Endothelial cell of umbilical vein (primary cell): ENCODE data around the gene MYH15. TPM values are rescaled to one million over a fixed set of nuclear protein-coding genes. Genes with fewer than 3 reads are reported as not detected.

Source experiments
- BruUV-seq: library from RNA; stranded (reverse); fragments of 400-500 nt; replicated peaks from 2 replicates; lab custom pipeline; 2021; lab: Mats Ljungman, UMichigan
- CTCF ChIA-PET: fragments of 300-600, 350-600 bp; sonication (Branson Sonifier 250); formaldehyde crosslinking; loops from one replicate; lab custom pipeline; 2021; ENCODE audit warnings: antibody characterized with exemption, inconsistent platforms; lab: Charles Lee
- POLR2A ChIA-PET: fragments of 300-600, 350-600 bp; sonication (Branson Sonifier 250); formaldehyde crosslinking; loops from one replicate; lab custom pipeline; 2021; ENCODE audit warnings: antibody characterized with exemption, inconsistent platforms; lab: Charles Lee
- DNase-seq: peaks from one replicate; pipeline ENCODE4 v3.0.0-alpha.2; 2011; ENCODE audit warnings: low read depth, low spot score
- FAIRE-seq: peaks from 2 replicates; lab custom pipeline; 2011; peaks lifted over from hg19 to GRCh38; lab: Jason Lieb, UNC
- H2AFZ ChIP-seq: 2 replicates; pipeline ENCODE4 v1.6.0; 2012; ENCODE audit warnings: low read depth, low read length, control low read depth, inconsistent platforms
- H3K27ac ChIP-seq: 2 replicates; pipeline ENCODE4 v1.5.1; 2011; ENCODE audit warnings: low read depth, mild to moderate bottlenecking, control low read depth, low read length, moderate library complexity; ENCODE audit not compliant: insufficient read depth
- H3K27me3 ChIP-seq, 2 experiments: 2 replicates each; pipeline versions ENCODE4 v1.6.0 to v1.6.1; 2011; ENCODE audit warnings: low read length in 2 of 2, mixed read lengths in 1 of 2; ENCODE audit not compliant: control insufficient read depth in 2 of 2, insufficient read depth in 2 of 2
- H3K36me3 ChIP-seq, 2 experiments: 2 replicates in 1 of 2; 3 replicates in 1 of 2; pipeline ENCODE4 v1.5.1; 2011; ENCODE audit warnings: low read length in 2 of 2, mild to moderate bottlenecking in 1 of 2, moderate library complexity in 1 of 2; ENCODE audit not compliant: control insufficient read depth in 2 of 2, insufficient read depth in 2 of 2; ENCODE audit errors: extremely low read depth in 1 of 2
- H3K4me1 ChIP-seq: 3 replicates; pipeline ENCODE4 v1.5.1; 2011; ENCODE audit warnings: mild to moderate bottlenecking, low read length; ENCODE audit not compliant: control insufficient read depth, insufficient read depth; ENCODE audit errors: extremely low read depth
- H3K4me2 ChIP-seq: 2 replicates; pipeline ENCODE4 v1.6.1; 2011; ENCODE audit warnings: low read length, control low read depth, mixed read lengths; ENCODE audit not compliant: insufficient read depth
- H3K4me3 ChIP-seq, 3 experiments: fragments of 200-600 bp in 1 of 3; sonication (generic), shearing (Covaris generic) in 1 of 3; replicated peaks in 1 of 3; 2 replicates each; pipeline ENCODE4 v1.5.1; 2011 to 2016; ENCODE audit warnings: control low read depth in 3 of 3, low read length in 3 of 3, mild to moderate bottlenecking in 2 of 3, inconsistent platforms in 1 of 3, low read depth in 1 of 3, moderate library complexity in 1 of 3; ENCODE audit not compliant: insufficient read depth in 1 of 3
- H3K79me2 ChIP-seq: 2 replicates; pipeline ENCODE4 v1.6.0; 2012; ENCODE audit warnings: low read length, inconsistent platforms; ENCODE audit not compliant: control insufficient read depth, insufficient read depth
- H3K9ac ChIP-seq: replicated peaks from 2 replicates; pipeline ENCODE3; 2011; ENCODE audit warnings: low read length, control low read depth; ENCODE audit not compliant: insufficient read depth; ENCODE audit errors: extremely low read depth
- H3K9me1 ChIP-seq: replicated peaks from 3 replicates; pipeline ENCODE4 v1.6.0; 2011; ENCODE audit warnings: mild to moderate bottlenecking, low read length; ENCODE audit not compliant: control insufficient read depth, insufficient read depth; ENCODE audit errors: extremely low read depth
- H3K9me3 ChIP-seq: replicated peaks from 2 replicates; pipeline ENCODE4 v1.5.1; 2012; ENCODE audit warnings: low read length, inconsistent platforms; ENCODE audit not compliant: control insufficient read depth, insufficient read depth
- H4K20me1 ChIP-seq: replicated peaks from 2 replicates; pipeline ENCODE3; 2011; ENCODE audit warnings: mild to moderate bottlenecking, low read length; ENCODE audit not compliant: control insufficient read depth, insufficient read depth; ENCODE audit errors: extremely low read depth
- CTCF ChIP-seq, 2 donors: IDR thresholded peaks; 1 replicate in 1 of 2; 2 replicates in 1 of 2; pipeline ENCODE4 v1.5.1; 2011; ENCODE audit warnings: low read length in 2 of 2, mild to moderate bottlenecking in 2 of 2, moderate library complexity in 2 of 2, control low read depth in 1 of 2, inconsistent platforms in 1 of 2, low read depth in 1 of 2; ENCODE audit not compliant: insufficient read depth in 1 of 2; ENCODE audit errors: extremely low read depth in 1 of 2
- EZH2 ChIP-seq: IDR thresholded peaks from 2 replicates; pipeline ENCODE4 v1.6.1; 2012; ENCODE audit warnings: borderline replicate concordance, low read depth, mild to moderate bottlenecking, moderate library complexity, low read length, inconsistent platforms; ENCODE audit not compliant: severe bottlenecking
- FOS ChIP-seq: IDR thresholded peaks from 2 replicates; pipeline ENCODE4 v1.6.1; 2011; ENCODE audit warnings: mild to moderate bottlenecking, low read length, moderate library complexity, borderline replicate concordance; ENCODE audit not compliant: insufficient read depth
- GATA2 ChIP-seq: IDR thresholded peaks from 2 replicates; pipeline ENCODE4 v1.7.0; 2011; ENCODE audit warnings: low read depth, mild to moderate bottlenecking, moderate library complexity, mixed read lengths, low read length; ENCODE audit not compliant: insufficient read length, insufficient read depth
- JUN ChIP-seq: IDR thresholded peaks from 2 replicates; pipeline ENCODE4 v1.6.1; 2011; ENCODE audit warnings: borderline replicate concordance, low read depth; ENCODE audit not compliant: insufficient read length, insufficient read depth
- MYC ChIP-seq: IDR thresholded peaks from one replicate; pipeline ENCODE4 v1.6.1; 2011; ENCODE audit warnings: mild to moderate bottlenecking, low read depth, low read length
- POLR2A ChIP-seq: IDR thresholded peaks from 2 replicates; pipeline ENCODE4 v1.6.1; 2012; ENCODE audit warnings: low read depth, mild to moderate bottlenecking, control low read depth, low read length
- POLR2AphosphoS5 ChIP-seq: IDR thresholded peaks from 2 replicates; pipeline ENCODE4 v1.6.1; 2012; ENCODE audit warnings: low read depth, mild to moderate bottlenecking, control low read depth, low read length, moderate library complexity; ENCODE audit not compliant: insufficient read depth
- dilution Hi-C: fragments of 300-500 bp; cut with MboI; formaldehyde crosslinking; loops from one replicate; pipeline ENCODE4 v1.15.0; 2019; ENCODE audit warnings: low sequenced_read_pairs; ENCODE audit not compliant: extremely low pct_ligation_motif_present
- intact Hi-C: fragments of 100-400 bp; cut with micrococcal nuclease; formaldehyde crosslinking; loops from one replicate; pipeline ENCODE4 v1.10.0; 2022
- polyA plus RNA-seq, 4 experiments: library from polyadenylated mRNA; depleted of rRNA in 3 of 4; stranded (reverse) in 3 of 4; unstranded in 1 of 4; fragments of >200 nt; gene quantifications; 2 replicates each; pipeline versions ENCODE4 v1.2.1 to v1.2.3, GENCODE V29; 2011 to 2012; ENCODE audit warnings: missing spikeins in 1 of 4
- total RNA-seq: library from RNA; stranded (reverse); gene quantifications from 2 replicates; pipeline ENCODE4 v1.2.3, GENCODE V29; 2021
- TF ChIP-seq, protein P1 (sequence below): IDR thresholded peaks from 2 replicates; pipeline ENCODE4 v1.6.1; 2011; ENCODE audit not compliant: insufficient read depth, insufficient read length

MYH15 gene
- total and polyA plus RNA-seq, 2 donors (not counting 3 experiments of a cell fraction or from before 2014, with no cell fraction given) = 0.27 TPM; not detected in 1

- dilution Hi-C loops = no loop called here
Observed at GRCh38 chr3:108450444-108450843, 60.0 kb downstream of the MYH15 start.

More at GRCh38 chr3:108450444-108450843, 60.0 kb downstream of the MYH15 start:
- H3K4me2 ChIP-seq = no peak overlapping the region
- no peaks in the 10 kb centered on the region for H3K36me3 ChIP-seq
- ChIA-PET CTCF (no interaction called here), POLR2A (no interaction called here)
- peaks cover under 1% of the 10 kb centered on the region for H3K4me1 ChIP-seq
- FAIRE-seq (no peak), DNase-seq (no peak)
- H3K79me2 ChIP-seq = no peaks in the 10 kb centered on the region
- H4K20me1 ChIP-seq = no peaks in the 10 kb centered on the region
- H3K9me3 ChIP-seq = no peaks in the 10 kb centered on the region
- no peak overlapping the region for H2AFZ ChIP-seq
- intact Hi-C loops = no loop called here
- BruUV-seq = no TSS peak
- H3K4me3 ChIP-seq = no peak overlapping the region
- no peak for TF ChIP-seq FOS
- no peak for TF ChIP-seq POLR2A
- TF ChIP-seq, protein P1, sequence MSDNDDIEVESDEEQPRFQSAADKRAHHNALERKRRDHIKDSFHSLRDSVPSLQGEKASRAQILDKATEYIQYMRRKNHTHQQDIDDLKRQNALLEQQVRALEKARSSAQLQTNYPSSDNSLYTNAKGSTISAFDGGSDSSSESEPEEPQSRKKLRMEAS = no peak
- TF ChIP-seq JUN = no peak
- TF ChIP-seq EZH2 = no peak
- no peak for TF ChIP-seq POLR2AphosphoS5
- TF ChIP-seq MYC = no peak
- TF ChIP-seq CTCF (IDR thresholded peaks at IDR 0.05; ENCODE audit: extremely low read depth in 1 of 2, insufficient read depth in 1 of 2, low read depth in 1 of 2, low read length in 2 of 2) = no peak
- TF ChIP-seq GATA2 = no peak
- H3K27ac ChIP-seq = no peak overlapping the region
- H3K9ac ChIP-seq = no peak overlapping the region
- no peaks in the 10 kb centered on the region for H3K9me1 ChIP-seq
- no peaks in the 10 kb centered on the region for H3K27me3 ChIP-seq
